ENCODE results near the gene SEMA3G. TPM values are rescaled to one million over a fixed set of nuclear protein-coding genes. Genes with fewer than 3 reads are reported as not detected.

The SEMA3G gene
- total and polyA plus RNA-seq, 2 donors from 2014 or later, result 25.7 to 28.2 TPM

DNA sequence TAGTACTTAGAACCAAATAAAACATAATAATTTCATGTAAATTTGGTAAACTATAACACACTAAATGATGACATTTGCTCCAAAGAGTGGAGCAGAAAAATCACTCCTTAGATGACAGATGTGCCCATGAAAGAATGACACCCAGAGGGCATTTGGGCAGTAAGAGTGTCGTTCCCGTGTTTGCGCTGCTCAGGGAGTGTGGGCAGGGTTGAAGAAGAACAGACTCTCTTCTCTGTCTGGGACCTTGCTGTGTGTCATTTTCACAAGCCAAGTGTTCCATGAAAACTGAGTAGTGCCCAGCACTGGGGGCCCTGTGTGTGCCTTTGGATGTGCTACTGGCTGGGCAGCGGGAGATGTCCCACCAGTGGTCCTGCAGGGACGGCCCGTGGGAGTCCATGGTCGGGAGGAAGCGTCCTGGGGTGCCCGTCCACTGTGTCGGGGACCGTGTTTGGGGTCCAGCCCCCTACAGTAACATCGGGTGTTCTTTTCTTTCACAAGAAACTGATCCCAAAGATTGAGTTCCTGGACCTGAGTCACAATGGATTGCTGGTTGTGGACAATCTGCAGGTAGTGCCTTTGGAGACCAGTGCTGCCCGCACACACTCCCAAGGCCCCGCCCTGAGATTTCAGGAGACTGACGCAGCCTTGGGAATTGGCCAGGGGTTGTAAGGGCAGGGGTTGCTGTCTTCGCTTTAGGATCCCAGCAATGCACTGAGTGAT, 32.3 kb upstream of the SEMA3G start:
- no peak overlapping the region for H3K4me3 ChIP-seq (ENCODE audit: low read length in 3 of 3)
- intact Hi-C loops (cut with DNase I), result no loop called here
- H3K27me3 ChIP-seq (ENCODE audit: control insufficient read depth, insufficient read depth, low read length), result no peaks in the 10 kb centered on the region
- no peak overlapping the region for H3K27ac ChIP-seq (ENCODE audit: low read depth in 2 of 2, low read length in 2 of 2)
- H3K9ac ChIP-seq (ENCODE audit: low read length in 3 of 3), result no peak overlapping the region
- TF ChIP-seq, protein P1, sequence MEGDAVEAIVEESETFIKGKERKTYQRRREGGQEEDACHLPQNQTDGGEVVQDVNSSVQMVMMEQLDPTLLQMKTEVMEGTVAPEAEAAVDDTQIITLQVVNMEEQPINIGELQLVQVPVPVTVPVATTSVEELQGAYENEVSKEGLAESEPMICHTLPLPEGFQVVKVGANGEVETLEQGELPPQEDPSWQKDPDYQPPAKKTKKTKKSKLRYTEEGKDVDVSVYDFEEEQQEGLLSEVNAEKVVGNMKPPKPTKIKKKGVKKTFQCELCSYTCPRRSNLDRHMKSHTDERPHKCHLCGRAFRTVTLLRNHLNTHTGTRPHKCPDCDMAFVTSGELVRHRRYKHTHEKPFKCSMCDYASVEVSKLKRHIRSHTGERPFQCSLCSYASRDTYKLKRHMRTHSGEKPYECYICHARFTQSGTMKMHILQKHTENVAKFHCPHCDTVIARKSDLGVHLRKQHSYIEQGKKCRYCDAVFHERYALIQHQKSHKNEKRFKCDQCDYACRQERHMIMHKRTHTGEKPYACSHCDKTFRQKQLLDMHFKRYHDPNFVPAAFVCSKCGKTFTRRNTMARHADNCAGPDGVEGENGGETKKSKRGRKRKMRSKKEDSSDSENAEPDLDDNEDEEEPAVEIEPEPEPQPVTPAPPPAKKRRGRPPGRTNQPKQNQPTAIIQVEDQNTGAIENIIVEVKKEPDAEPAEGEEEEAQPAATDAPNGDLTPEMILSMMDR (IDR thresholded peaks at IDR 0.05; ENCODE audit: borderline replicate concordance, extremely low read depth, insufficient read depth), result no peak
- H3K9me3 ChIP-seq (ENCODE audit: control insufficient read depth in 2 of 3, insufficient read depth in 1 of 3, low read length in 3 of 3), result no peaks in the 10 kb centered on the region
- H3K4me1 ChIP-seq (ENCODE audit: control insufficient read depth in 2 of 3, insufficient read depth in 2 of 3, low read depth in 1 of 3, low read length in 3 of 3), result no peaks in the 10 kb centered on the region
- no peak for FAIRE-seq
- DNase-seq, result peak in 1 of 5 donors; percentile 63
- peaks cover 14 to 87% (median 52%) of the 10 kb centered on the region in 3 donors for H3K36me3 ChIP-seq (ENCODE audit: control insufficient read depth in 2 of 3, insufficient read depth in 3 of 3, low read length in 3 of 3)

- intact Hi-C loops (cut with DNase I), result no loop called here
- no peaks in the 10 kb centered on the region for H3K27me3 ChIP-seq (ENCODE audit: control insufficient read depth, insufficient read depth, low read length)
- FAIRE-seq (no peak), DNase-seq (no peak)
- no peak overlapping the region for H3K27ac ChIP-seq (ENCODE audit: low read depth in 2 of 2, low read length in 2 of 2)
- TF ChIP-seq, protein P1 (IDR thresholded peaks at IDR 0.05; ENCODE audit: borderline replicate concordance, extremely low read depth, insufficient read depth), result no peak
- H3K36me3 ChIP-seq (ENCODE audit: control insufficient read depth in 2 of 3, insufficient read depth in 3 of 3, low read length in 3 of 3), result peaks cover 10 to 52% (median 42%) of the 10 kb centered on the region in 3 donors
- H3K4me1 ChIP-seq (ENCODE audit: control insufficient read depth in 2 of 3, insufficient read depth in 2 of 3, low read depth in 1 of 3, low read length in 3 of 3), result peaks cover 0 to 2% (median 0%) of the 10 kb centered on the region in 3 donors
- H3K9me3 ChIP-seq (ENCODE audit: control insufficient read depth in 2 of 3, insufficient read depth in 1 of 3, low read length in 3 of 3), result no peaks in the 10 kb centered on the region
- no peak overlapping the region for H3K4me3 ChIP-seq (ENCODE audit: low read length in 3 of 3)
- H3K9ac ChIP-seq (ENCODE audit: low read length in 3 of 3), result no peak overlapping the region
Observed at GRCh38 chr3:52473026-52473425, 28.1 kb upstream of the SEMA3G start.

DNA sequence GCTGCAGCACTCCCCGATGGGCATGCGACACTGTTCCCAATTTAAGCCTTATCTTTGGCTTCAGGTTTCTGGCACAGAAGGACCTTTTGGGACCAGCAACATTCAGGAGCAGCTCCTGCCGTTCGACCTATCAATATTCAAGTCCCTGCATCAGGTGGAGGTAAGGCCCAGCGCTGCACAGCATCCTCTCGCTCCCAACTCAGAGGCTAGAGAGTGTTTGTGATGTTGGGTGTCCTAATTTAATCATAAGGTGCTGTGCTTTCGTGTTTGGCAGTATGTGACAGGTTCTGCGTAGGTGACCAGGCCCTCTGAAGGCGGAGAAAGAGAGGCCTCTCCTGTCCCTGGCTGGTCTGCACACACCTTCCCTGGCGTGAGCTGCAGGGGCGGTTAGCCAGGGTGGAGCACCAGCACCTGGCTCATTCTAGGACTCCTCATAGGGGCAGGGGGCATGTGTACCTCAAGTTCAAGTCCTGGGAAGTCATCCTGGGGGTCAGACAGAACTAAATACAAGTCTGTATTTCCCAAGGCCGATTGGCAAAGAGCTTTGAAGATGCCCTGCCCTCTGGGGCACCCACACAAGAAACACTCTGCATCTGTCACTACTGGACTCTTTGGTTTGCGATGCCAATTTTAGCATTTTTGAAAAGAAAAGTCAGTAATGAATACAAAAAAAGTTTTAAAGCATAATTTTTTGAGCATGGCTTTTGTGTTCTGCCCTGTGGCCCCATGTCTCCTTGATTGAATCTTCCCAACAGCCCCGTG, 27.5 kb upstream of the SEMA3G start:
- Histone ChIP-seq H3K27me3 (ENCODE audit: control insufficient read depth, insufficient read depth, low read length) (no peaks in the 10 kb centered on the region), H3K9ac (ENCODE audit: low read length in 3 of 3) (no peak overlapping the region), H3K4me1 (ENCODE audit: control insufficient read depth in 2 of 3, insufficient read depth in 2 of 3, low read depth in 1 of 3, low read length in 3 of 3) (peaks cover 0 to 2% (median 0%) of the 10 kb centered on the region in 3 donors), H3K9me3 (ENCODE audit: control insufficient read depth in 2 of 3, insufficient read depth in 1 of 3, low read length in 3 of 3) (no peaks in the 10 kb centered on the region), H3K4me3 (ENCODE audit: low read length in 3 of 3) (no peak overlapping the region), H3K36me3 (ENCODE audit: control insufficient read depth in 2 of 3, insufficient read depth in 3 of 3, low read length in 3 of 3) (peaks cover 8 to 48% (median 36%) of the 10 kb centered on the region in 3 donors), H3K27ac (ENCODE audit: low read depth in 2 of 2, low read length in 2 of 2) (no peak overlapping the region)
- FAIRE-seq, result no peak
- intact Hi-C loops (cut with DNase I), result no loop called here
- no peak for DNase-seq
- TF ChIP-seq, protein P1 (IDR thresholded peaks at IDR 0.05; ENCODE audit: borderline replicate concordance, extremely low read depth, insufficient read depth), result no peak

Measured in kidney (tissue), 14 donors.